PC-9 (cell line): ENCODE results near the gene CPT1C. TPM values are rescaled to one million over a fixed set of nuclear protein-coding genes. Genes with fewer than 3 reads are reported as not detected.

Experiments
- BruUV-seq: library from RNA; stranded (reverse); fragments of 400-500 nt; replicated peaks from 2 replicates; lab custom pipeline; 2021; lab: Mats Ljungman, UMichigan
- CTCF ChIA-PET: fragments of 300-600 bp; sonication (Branson Sonifier 250); formaldehyde crosslinking; loops from one replicate; lab custom pipeline; 2022; ENCODE audit warnings: antibody characterized with exemption; lab: Charles Lee
- POLR2A ChIA-PET: fragments of 300-600 bp; sonication (Branson Sonifier 250); formaldehyde crosslinking; loops from one replicate; lab custom pipeline; 2022; ENCODE audit warnings: antibody characterized with exemption; ENCODE audit not compliant: unreplicated experiment; lab: Charles Lee
- DNase-seq, 2 experiments: peaks; one replicate each; pipeline versions ENCODE4 v3.0.0 to v3.0.0-alpha.2; 2015 to 2022; ENCODE audit warnings: mixed read lengths in 1 of 2
- H2AFZ ChIP-seq: fragments of 200-600 bp; sonication (generic); 2 replicates; pipeline ENCODE4 v1.8.1; 2017; ENCODE audit warnings: antibody characterized with exemption
- H3F3A ChIP-seq: fragments of 200-600 bp; sonication (generic); 2 replicates; pipeline ENCODE4 v1.8.1; 2017; ENCODE audit warnings: antibody characterized with exemption, mild to moderate bottlenecking, low read depth; ENCODE audit not compliant: insufficient read depth
- H3K27ac ChIP-seq: fragments of 200-600 bp; sonication (generic); 2 replicates; pipeline ENCODE4 v1.6.1; 2016; ENCODE audit warnings: mixed run types
- H3K27me3 ChIP-seq: fragments of 200-600 bp; sonication (generic); 2 replicates; pipeline ENCODE4 v1.6.1; 2016; ENCODE audit warnings: low read depth, mixed run types; ENCODE audit not compliant: insufficient read depth
- H3K36me3 ChIP-seq: fragments of 200-600 bp; sonication (generic); 2 replicates; pipeline ENCODE4 v1.6.1; 2016; ENCODE audit warnings: low read depth, mixed run types
- H3K4me1 ChIP-seq: fragments of 200-600 bp; sonication (generic); replicated peaks from 2 replicates; pipeline ENCODE4 v1.6.1; 2016; ENCODE audit warnings: mixed run types; ENCODE audit not compliant: insufficient read depth
- H3K4me2 ChIP-seq: fragments of 200-600 bp; sonication (generic); 2 replicates; pipeline ENCODE4 v1.6.1; 2017; ENCODE audit warnings: mixed run types
- H3K4me3 ChIP-seq: fragments of 200-600 bp; sonication (generic); 2 replicates; pipeline ENCODE4 v1.6.1; 2016; ENCODE audit warnings: mixed run types
- H3K79me2 ChIP-seq: fragments of 200-600 bp; sonication (generic); 2 replicates; pipeline ENCODE4 v1.6.1; 2017; ENCODE audit warnings: low read depth, mixed run types
- H3K9me2 ChIP-seq: fragments of 200-600 bp; sonication (generic); 2 replicates; pipeline ENCODE4 v1.8.1; 2017; ENCODE audit warnings: mild to moderate bottlenecking; ENCODE audit not compliant: insufficient read depth
- H3K9me3 ChIP-seq: fragments of 200-600 bp; sonication (generic); 2 replicates; pipeline ENCODE4 v1.8.1; 2016; ENCODE audit warnings: low read depth; ENCODE audit not compliant: insufficient read depth
- H4K20me1 ChIP-seq: fragments of 200-600 bp; sonication (generic); 2 replicates; pipeline ENCODE4 v1.8.1; 2017; ENCODE audit not compliant: insufficient read depth
- EZH2 ChIP-seq: fragments of 200-600 bp; sonication (generic); IDR thresholded peaks from 2 replicates; pipeline ENCODE4 v1.8.0; 2017; ENCODE audit warnings: antibody characterized with exemption, low read depth
- intact Hi-C: fragments of 100-400 bp; cut with micrococcal nuclease; formaldehyde crosslinking; loops from one replicate; pipeline ENCODE4 v1.10.0; 2022; ENCODE audit not compliant: unreplicated experiment
- total RNA-seq: library from RNA; stranded (reverse); gene quantifications from 2 replicates; pipeline ENCODE4 v1.2.3, GENCODE V29; 2021
- TF ChIP-seq, protein P1 (sequence below): fragments of 200-600 bp; sonication (generic); conservative IDR thresholded peaks from 2 replicates; pipeline ENCODE4 v1.6.1; 2017; ENCODE audit warnings: mixed run types, antibody characterized with exemption, mild to moderate bottlenecking, moderate library complexity

Gene CPT1C
- total RNA-seq, 1 experiment from 2014 or later = 1.7 TPM

DNA sequence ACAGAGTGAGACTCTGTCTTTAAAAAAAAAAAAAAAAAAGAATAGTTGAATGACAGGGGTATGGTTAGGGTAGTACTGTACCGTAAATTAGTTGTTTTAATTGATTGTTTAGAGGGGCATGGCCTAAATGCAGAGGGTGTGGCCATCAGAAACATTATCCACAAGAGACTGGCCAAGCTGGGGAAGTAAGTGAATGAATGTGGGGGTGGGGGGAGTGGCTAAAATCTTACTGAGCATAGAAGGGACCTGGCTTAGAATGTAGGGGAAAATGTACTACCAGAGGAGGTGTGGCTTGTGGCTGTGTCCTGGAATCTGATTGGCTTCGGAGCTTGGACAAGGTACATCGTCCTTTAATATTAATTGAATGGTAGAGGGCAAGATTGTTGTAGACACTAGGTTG, 21.4 kb upstream of the CPT1C start:
- H3K79me2 ChIP-seq = peaks cover 25% of the 10 kb centered on the region
- DNase-seq = no peak
- no peaks in the 10 kb centered on the region for H4K20me1 ChIP-seq
- peaks cover 27% of the 10 kb centered on the region for H3F3A ChIP-seq
- no TSS peak for BruUV-seq
- H3K9me3 ChIP-seq = no peaks in the 10 kb centered on the region
- ChIA-PET CTCF (no interaction called here), POLR2A (no interaction called here)
- intact Hi-C loops = no loop called here
- H3K27ac ChIP-seq = no peak overlapping the region
- no peak overlapping the region for H3K4me3 ChIP-seq
- no peaks in the 10 kb centered on the region for H3K27me3 ChIP-seq
- TF ChIP-seq, protein P1, sequence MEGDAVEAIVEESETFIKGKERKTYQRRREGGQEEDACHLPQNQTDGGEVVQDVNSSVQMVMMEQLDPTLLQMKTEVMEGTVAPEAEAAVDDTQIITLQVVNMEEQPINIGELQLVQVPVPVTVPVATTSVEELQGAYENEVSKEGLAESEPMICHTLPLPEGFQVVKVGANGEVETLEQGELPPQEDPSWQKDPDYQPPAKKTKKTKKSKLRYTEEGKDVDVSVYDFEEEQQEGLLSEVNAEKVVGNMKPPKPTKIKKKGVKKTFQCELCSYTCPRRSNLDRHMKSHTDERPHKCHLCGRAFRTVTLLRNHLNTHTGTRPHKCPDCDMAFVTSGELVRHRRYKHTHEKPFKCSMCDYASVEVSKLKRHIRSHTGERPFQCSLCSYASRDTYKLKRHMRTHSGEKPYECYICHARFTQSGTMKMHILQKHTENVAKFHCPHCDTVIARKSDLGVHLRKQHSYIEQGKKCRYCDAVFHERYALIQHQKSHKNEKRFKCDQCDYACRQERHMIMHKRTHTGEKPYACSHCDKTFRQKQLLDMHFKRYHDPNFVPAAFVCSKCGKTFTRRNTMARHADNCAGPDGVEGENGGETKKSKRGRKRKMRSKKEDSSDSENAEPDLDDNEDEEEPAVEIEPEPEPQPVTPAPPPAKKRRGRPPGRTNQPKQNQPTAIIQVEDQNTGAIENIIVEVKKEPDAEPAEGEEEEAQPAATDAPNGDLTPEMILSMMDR = no peak
- TF ChIP-seq EZH2 = no peak
- H3K9me2 ChIP-seq = no peaks in the 10 kb centered on the region
- H3K36me3 ChIP-seq = no peaks in the 10 kb centered on the region
- no peak overlapping the region for H2AFZ ChIP-seq
- peaks cover 9% of the 10 kb centered on the region for H3K4me1 ChIP-seq
- no peak overlapping the region for H3K4me2 ChIP-seq

DNA sequence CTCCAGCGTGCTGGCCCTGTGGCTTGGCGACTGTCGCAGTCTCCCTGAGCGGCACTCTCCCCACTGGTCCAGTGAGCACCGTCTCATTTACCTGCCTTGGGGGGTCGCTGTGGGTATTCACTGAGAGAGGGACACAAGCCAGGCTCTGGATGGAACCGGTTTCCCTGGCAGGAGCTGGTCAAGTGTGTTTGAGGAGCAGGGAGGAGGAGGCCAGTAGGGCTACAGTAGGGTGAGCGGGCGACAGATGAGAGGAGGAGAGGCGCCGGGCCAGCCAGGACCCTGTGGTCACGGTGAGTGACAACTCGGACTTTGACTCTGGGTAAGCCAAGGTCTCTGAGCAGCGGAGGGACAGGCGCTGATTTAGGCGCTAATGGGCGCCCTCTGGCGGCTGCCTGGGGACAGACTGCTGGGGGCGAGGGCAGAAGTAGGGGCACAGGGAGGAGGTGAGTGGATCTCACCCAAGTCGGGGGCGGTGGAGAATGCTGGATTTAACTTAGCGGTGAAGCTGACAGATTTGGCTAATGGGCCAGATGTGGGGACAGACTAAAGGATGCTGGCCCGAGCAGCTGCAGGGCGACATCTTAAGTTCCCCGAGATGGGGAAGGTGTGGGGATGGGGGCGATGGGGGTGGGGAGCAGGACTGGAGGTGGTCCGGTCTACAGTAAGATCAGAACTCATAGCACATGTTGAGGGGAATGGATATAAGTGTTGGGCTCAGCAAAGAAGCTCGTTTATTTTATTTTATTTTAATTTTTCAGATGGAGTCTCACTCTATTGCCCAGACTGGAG, 18.6 kb upstream of the CPT1C start:
- no peaks in the 10 kb centered on the region for H3K9me3 ChIP-seq
- intact Hi-C loops = loop anchor here (2.0 kb wide), 1 partner anchor 170 kb away; no protein-coding TSS in a partner anchor
- no peaks in the 10 kb centered on the region for H3K9me2 ChIP-seq
- no peak overlapping the region for H3K4me3 ChIP-seq
- no peak overlapping the region for H3K27ac ChIP-seq
- no peak overlapping the region for H3K4me2 ChIP-seq
- H3F3A ChIP-seq = peaks cover 31% of the 10 kb centered on the region
- no peak overlapping the region for H2AFZ ChIP-seq
- H3K4me1 ChIP-seq = 0 out of 2 replicates have a peak, but pooled peaks cover under 1% of the 10 kb centered on the region
- no peaks in the 10 kb centered on the region for H4K20me1 ChIP-seq
- H3K27me3 ChIP-seq = no peaks in the 10 kb centered on the region
- BruUV-seq = no TSS peak
- DNase-seq = peak in 1 of 2 experiments; percentile 63
- CTCF ChIA-PET = interaction anchor here (0.7 kb wide), 1 partner anchor 26 kb away, joined by 8 read pairs; no protein-coding TSS in a partner anchor
- peaks cover 4% of the 10 kb centered on the region for H3K79me2 ChIP-seq
- TF ChIP-seq, protein P1 = peak; percentile 90
- no peak for TF ChIP-seq EZH2
- no peaks in the 10 kb centered on the region for H3K36me3 ChIP-seq
- POLR2A ChIA-PET = interaction anchor here (0.7 kb wide), 1 partner anchor 180 kb away, joined by 4 read pairs; no protein-coding TSS in a partner anchor

DNA sequence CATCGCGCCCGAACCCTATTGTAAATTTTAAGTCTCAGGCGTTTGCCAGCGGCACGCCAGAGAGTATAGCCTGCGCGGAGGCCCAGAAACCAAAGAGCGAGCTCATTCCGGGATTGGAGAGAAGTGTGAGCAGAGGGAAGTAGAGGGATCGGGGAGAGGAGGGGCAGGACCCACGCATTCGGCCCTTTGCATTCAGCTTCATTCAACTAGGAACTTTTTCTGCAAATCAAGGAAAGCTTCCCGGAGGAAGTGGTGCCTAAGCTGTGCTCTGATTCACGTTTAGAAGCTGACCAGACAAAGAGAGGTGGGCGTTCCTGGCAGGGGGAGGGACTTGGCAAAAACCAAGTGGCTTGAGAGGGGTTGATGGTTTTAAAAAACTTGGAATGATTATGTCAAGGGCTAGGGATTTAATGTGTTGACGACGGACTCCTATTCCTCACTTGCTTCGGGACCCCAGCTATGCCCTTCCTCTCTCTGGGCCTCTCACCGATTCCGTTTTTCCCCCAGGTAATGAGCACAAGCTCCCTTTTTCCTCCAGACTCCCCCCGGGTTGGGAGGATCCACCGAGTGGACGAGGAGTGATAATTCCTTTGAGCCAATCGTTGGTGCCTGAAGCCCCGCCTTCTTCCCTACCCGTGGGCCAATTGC, 14.7 kb upstream of the CPT1C start:
- BruUV-seq = TSS peak; percentile 99
- peak in 1 of 2 experiments; percentile 89 for DNase-seq
- H3K4me3 ChIP-seq = peak overlapping the region; percentile 62

More for the DNA sequence above, 14.7 kb upstream of the CPT1C start:
- intact Hi-C loops = loop anchor here (1.0 to 5.0 kb wide), 4 partner anchors 36 to 284 kb away; partner anchors contain the start of genes AKT1S1, AP2A1, RRAS and TBC1D17
- H3K4me1 ChIP-seq = peaks cover 21% of the 10 kb centered on the region
- H3K27ac ChIP-seq = peak overlapping the region; percentile 91
- peak overlapping the region; percentile 75 for H3K4me2 ChIP-seq
- TF ChIP-seq EZH2 = no peak
- TF ChIP-seq, protein P1 = no peak
- no peaks in the 10 kb centered on the region for H3K27me3 ChIP-seq
- H3K9me2 ChIP-seq = no peaks in the 10 kb centered on the region
- peaks cover 36% of the 10 kb centered on the region for H4K20me1 ChIP-seq
- H2AFZ ChIP-seq = peak overlapping the region; percentile 71
- H3K9me3 ChIP-seq = no peaks in the 10 kb centered on the region
- ChIA-PET CTCF (interaction anchor here (0.6 to 1.4 kb wide), 2 partner anchors 36 to 42 kb away, joined by 3 to 6 read pairs; partner anchors contain the start of gene RRAS), POLR2A (interaction anchor here (0.5 to 1.5 kb wide), 21 partner anchors 11 to 683 kb away, joined by 3 to 38 read pairs (median 4); partner anchors contain the start of genes BCL2L12, GYS1, IRF3 and NOSIP)
- H3K79me2 ChIP-seq = peaks cover 42% of the 10 kb centered on the region
- peaks cover 12% of the 10 kb centered on the region for H3K36me3 ChIP-seq
- peaks cover 54% of the 10 kb centered on the region for H3F3A ChIP-seq
